Measurements from ENCODE around the gene DXO. TPM values are rescaled to one million over a fixed set of nuclear protein-coding genes. Genes with fewer than 3 reads are reported as not detected.
A peak's percentile ranks its signal among the peaks of the same experiment; 100 is the strongest.

The DXO gene
- total RNA-seq, 1 experiment from 2014 or later, result 43.6 TPM

- TF ChIP-seq, protein P1, sequence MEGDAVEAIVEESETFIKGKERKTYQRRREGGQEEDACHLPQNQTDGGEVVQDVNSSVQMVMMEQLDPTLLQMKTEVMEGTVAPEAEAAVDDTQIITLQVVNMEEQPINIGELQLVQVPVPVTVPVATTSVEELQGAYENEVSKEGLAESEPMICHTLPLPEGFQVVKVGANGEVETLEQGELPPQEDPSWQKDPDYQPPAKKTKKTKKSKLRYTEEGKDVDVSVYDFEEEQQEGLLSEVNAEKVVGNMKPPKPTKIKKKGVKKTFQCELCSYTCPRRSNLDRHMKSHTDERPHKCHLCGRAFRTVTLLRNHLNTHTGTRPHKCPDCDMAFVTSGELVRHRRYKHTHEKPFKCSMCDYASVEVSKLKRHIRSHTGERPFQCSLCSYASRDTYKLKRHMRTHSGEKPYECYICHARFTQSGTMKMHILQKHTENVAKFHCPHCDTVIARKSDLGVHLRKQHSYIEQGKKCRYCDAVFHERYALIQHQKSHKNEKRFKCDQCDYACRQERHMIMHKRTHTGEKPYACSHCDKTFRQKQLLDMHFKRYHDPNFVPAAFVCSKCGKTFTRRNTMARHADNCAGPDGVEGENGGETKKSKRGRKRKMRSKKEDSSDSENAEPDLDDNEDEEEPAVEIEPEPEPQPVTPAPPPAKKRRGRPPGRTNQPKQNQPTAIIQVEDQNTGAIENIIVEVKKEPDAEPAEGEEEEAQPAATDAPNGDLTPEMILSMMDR (IDR thresholded peaks at IDR 0.05; ENCODE audit: unreplicated experiment), result no peak
- BruUV-seq (replicated peaks), result no TSS peak
- H3K4me3 Mint-ChIP-seq (ENCODE audit: low read depth, unreplicated experiment), result no peak overlapping the region
- intact Hi-C loops (cut with micrococcal nuclease; ENCODE audit: unreplicated experiment), result no loop called here
- H3K4me1 Mint-ChIP-seq (ENCODE audit: low read depth, unreplicated experiment), result peaks cover 19% of the 10 kb centered on the region
- H3K9me3 Mint-ChIP-seq (ENCODE audit: low read depth, unreplicated experiment), result no peaks in the 10 kb centered on the region
- H3K27ac Mint-ChIP-seq (ENCODE audit: unreplicated experiment), result no peak overlapping the region
- DNase-seq, result no peak
- CTCF ChIA-PET, result interaction anchor here (0.6 kb wide), 2 partner anchors 20 to 316 kb away, joined by 3 to 6 read pairs; partner anchors contain the start of gene BAG6
- H3K36me3 Mint-ChIP-seq (ENCODE audit: insufficient read depth, unreplicated experiment), result peaks cover 75% of the 10 kb centered on the region
- no peaks in the 10 kb centered on the region for H3K27me3 Mint-ChIP-seq (ENCODE audit: unreplicated experiment)
Observed at GRCh38 chr6:31968326-31968725, 3.6 kb downstream of the DXO start.

- CTCF ChIA-PET, result interaction anchor here (0.6 kb wide), 2 partner anchors 19 to 316 kb away, joined by 3 to 6 read pairs; partner anchors contain the start of gene BAG6
- Mint-ChIP-seq H3K4me1 (ENCODE audit: low read depth, unreplicated experiment) (peaks cover 15% of the 10 kb centered on the region), H3K27me3 (ENCODE audit: unreplicated experiment) (no peaks in the 10 kb centered on the region), H3K27ac (ENCODE audit: unreplicated experiment) (peak overlapping the region; percentile 15), H3K36me3 (ENCODE audit: insufficient read depth, unreplicated experiment) (peaks cover 71% of the 10 kb centered on the region), H3K9me3 (ENCODE audit: low read depth, unreplicated experiment) (no peaks in the 10 kb centered on the region), H3K4me3 (ENCODE audit: low read depth, unreplicated experiment) (no peak overlapping the region)
- intact Hi-C loops (cut with micrococcal nuclease; ENCODE audit: unreplicated experiment), result no loop called here
- no TSS peak for BruUV-seq (replicated peaks)
- TF ChIP-seq, protein P1 (IDR thresholded peaks at IDR 0.05; ENCODE audit: unreplicated experiment), result no peak
- DNase-seq, result no peak
Observed at GRCh38 chr6:31967926-31968320, 4.0 kb downstream of the DXO start.

GRCh38 chr6:31966997-31967925 is 4.7 kb downstream of the DXO start:
- intact Hi-C loops (cut with micrococcal nuclease; ENCODE audit: unreplicated experiment), result no loop called here
- Mint-ChIP-seq H3K9me3 (ENCODE audit: low read depth, unreplicated experiment) (no peaks in the 10 kb centered on the region), H3K27me3 (ENCODE audit: unreplicated experiment) (no peaks in the 10 kb centered on the region), H3K4me3 (ENCODE audit: low read depth, unreplicated experiment) (no peak overlapping the region), H3K27ac (ENCODE audit: unreplicated experiment) (peak overlapping the region; percentile 15), H3K4me1 (ENCODE audit: low read depth, unreplicated experiment) (peaks cover 10% of the 10 kb centered on the region), H3K36me3 (ENCODE audit: insufficient read depth, unreplicated experiment) (peaks cover 67% of the 10 kb centered on the region)
- CTCF ChIA-PET, result interaction anchor here (0.6 kb wide), 1 partner anchor 315 kb away, joined by 6 read pairs; the partner anchor contains the start of gene BAG6
- TF ChIP-seq, protein P1 (IDR thresholded peaks at IDR 0.05; ENCODE audit: unreplicated experiment), result no peak
- no TSS peak for BruUV-seq (replicated peaks)
- no peak for DNase-seq

DNA sequence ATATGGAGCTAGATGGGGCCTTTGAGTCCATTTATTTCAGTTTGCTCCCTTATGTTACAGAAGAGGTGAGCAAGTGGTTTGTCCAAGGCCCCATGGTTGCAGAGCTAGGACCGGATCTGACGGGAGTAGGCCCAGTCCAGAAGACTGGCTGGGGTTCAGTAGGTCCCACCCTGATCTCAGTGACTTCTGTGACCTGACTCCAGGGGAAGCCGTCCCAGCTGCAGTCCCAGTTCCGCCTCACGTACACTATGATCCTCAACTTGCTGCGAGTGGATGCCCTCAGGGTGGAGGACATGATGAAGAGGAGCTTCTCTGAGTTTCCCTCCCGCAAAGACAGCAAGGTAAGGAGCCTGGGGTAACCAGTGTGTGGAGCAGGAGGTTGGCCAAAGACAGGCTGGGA is 5.4 kb downstream of the DXO start:
- Mint-ChIP-seq H3K4me3 (ENCODE audit: low read depth, unreplicated experiment) (no peak overlapping the region), H3K27me3 (ENCODE audit: unreplicated experiment) (no peaks in the 10 kb centered on the region), H3K27ac (ENCODE audit: unreplicated experiment) (no peak overlapping the region), H3K36me3 (ENCODE audit: insufficient read depth, unreplicated experiment) (peaks cover 67% of the 10 kb centered on the region), H3K4me1 (ENCODE audit: low read depth, unreplicated experiment) (peaks cover 10% of the 10 kb centered on the region), H3K9me3 (ENCODE audit: low read depth, unreplicated experiment) (no peaks in the 10 kb centered on the region)
- CTCF ChIA-PET, result no interaction called here
- BruUV-seq (replicated peaks), result no TSS peak
- intact Hi-C loops (cut with micrococcal nuclease; ENCODE audit: unreplicated experiment), result no loop called here
- TF ChIP-seq, protein P1 (IDR thresholded peaks at IDR 0.05; ENCODE audit: unreplicated experiment), result no peak
- DNase-seq, result no peak

Measured in Calu3 (cell line).